M059J (cell line): ENCODE data around the gene RASAL2. TPM values are rescaled to one million over a fixed set of nuclear protein-coding genes. Genes with fewer than 3 reads are reported as not detected.
"Not testable (repeated sequence)": the region's sequence is repeated elsewhere in the genome, so short reads cannot be mapped to it uniquely, and the experiment has no call there.

ENCODE experiments used
- DNase-seq: peaks from one replicate; pipeline ENCODE4 v3.0.0-alpha.2; 2012; ENCODE audit warnings: low read depth
- total RNA-seq: library from RNA; depleted of rRNA; stranded (reverse); fragments of >200 nt; shearing (Covaris generic); gene quantifications from 2 replicates; pipeline ENCODE4 v1.2.3, GENCODE V29; 2014

Gene RASAL2
- total RNA-seq, 1 experiment from 2014 or later, result 14.8 TPM

DNA sequence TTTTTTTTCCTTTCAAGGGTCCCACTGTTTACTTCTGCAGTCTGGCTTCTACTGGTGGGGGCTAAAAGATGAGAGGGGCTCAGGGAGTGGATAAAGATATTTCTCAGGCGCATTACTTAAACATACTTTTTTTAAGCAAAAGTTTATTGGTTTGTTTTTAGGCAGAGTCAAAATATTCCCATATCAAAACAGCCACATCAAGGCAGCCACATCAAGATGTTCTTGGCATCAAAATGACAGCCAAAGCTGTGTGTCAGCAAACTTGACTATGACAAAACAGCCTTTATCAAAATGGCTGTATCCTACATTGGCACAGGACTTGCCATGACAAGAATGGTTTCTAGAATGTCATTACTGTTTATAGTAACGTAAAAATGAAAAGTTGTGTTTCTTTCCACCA lies 22.1 kb upstream of the RASAL2 start:
- DNase-seq, result no peak

- no peak for DNase-seq
Measured at GRCh38 chr1:178072326-178072725, 21.6 kb upstream of the RASAL2 start.

GRCh38 chr1:178075333-178075732 lies 18.6 kb upstream of the RASAL2 start:
- no peak for DNase-seq

DNA sequence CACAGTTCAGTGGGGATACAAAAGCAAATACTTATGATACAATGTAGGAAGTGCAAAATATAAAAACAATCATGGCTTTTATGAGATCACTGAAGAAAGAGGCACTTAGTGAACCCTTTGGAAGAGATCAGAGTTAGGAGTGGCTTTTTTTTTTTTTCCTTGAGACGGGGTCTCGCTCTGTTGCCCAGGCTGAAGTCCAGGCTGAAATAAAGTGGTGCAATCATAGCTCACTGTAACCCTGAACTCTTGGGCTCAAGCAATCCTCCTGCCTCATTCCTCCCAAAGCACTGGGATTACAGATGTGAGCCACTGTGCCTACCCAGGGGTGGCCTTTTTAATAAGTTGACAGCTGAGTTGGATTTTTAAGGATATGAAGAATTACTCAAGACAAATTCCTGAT lies 17.3 kb upstream of the RASAL2 start:
- no peak for DNase-seq

- no peak for DNase-seq
Measured at GRCh38 chr1:178077917-178078316, 16.0 kb upstream of the RASAL2 start.

GRCh38 chr1:178086294-178086693 lies 7.6 kb upstream of the RASAL2 start:
- no peak for DNase-seq

- peak; percentile 8 for DNase-seq
Measured at GRCh38 chr1:178086766-178087165, 7.1 kb upstream of the RASAL2 start.

DNA sequence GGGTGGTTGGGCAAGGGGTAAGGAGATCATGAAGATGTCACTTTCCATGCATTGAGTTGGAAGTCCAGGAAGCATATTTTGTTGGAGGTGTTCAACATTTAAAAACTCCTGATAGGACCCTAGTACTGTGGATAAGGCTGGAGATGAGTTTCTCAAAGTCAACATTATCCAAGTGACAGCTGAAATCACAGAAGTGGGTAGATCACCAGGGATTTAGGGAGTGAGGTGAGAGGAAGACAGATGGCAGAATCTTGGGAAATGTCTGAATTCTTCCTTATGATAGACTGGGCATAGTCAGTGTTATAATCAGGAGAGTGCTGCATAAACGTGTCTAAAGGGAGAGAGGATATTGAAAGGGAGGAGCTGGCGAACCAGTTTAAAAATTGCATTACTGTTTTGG lies 5.3 kb upstream of the RASAL2 start:
- DNase-seq, result no peak

DNA sequence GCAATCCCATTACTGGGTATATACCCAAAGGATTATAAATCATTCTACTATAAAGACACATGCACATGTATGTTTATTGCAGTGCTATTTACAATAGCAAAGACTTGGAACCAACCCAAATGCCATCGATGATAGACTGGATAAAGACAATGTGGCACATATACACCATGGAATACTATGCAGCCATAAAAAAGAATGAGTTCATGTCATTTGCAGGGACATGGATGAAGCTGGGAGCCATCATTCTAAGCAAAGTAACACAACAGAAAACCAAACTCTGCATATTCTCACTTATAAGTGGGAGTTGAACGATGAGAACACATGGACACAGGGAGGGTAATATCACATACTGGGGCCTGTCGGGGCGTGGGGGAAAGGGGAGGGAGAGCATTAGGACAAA lies 2.5 kb upstream of the RASAL2 start:
- not testable (repeated sequence) for DNase-seq

- peak; percentile 16 for DNase-seq
Measured at GRCh38 chr1:178091986-178092745, 1.7 kb upstream of the RASAL2 start.

- DNase-seq, result no peak
Measured at GRCh38 chr1:178092878-178093493, 918 bp upstream of the RASAL2 start.

DNA sequence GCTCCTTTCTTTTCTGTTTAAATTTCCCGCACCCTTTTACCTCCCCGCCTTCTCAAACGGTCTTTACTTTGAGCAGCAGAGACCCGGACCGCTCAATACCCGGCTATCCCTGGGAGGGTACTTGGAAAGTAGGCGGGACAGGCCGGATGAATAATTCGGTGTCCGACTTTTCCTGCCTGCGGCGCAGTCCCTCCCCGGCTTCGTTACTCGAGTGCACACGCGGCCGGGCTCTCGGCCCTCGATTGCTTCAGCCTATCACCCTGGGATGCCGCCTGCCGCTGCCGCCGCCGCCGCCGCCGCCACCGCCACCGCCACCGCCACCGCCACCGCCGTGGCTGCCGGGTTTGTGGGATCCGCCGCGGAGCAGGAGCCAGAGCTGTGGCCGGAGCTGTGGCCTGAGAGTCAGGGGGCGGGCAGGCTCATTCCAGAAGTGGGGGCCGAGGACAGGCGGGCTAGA lies 382 bp upstream of the RASAL2 start:
- DNase-seq, result peak; percentile 96

DNA sequence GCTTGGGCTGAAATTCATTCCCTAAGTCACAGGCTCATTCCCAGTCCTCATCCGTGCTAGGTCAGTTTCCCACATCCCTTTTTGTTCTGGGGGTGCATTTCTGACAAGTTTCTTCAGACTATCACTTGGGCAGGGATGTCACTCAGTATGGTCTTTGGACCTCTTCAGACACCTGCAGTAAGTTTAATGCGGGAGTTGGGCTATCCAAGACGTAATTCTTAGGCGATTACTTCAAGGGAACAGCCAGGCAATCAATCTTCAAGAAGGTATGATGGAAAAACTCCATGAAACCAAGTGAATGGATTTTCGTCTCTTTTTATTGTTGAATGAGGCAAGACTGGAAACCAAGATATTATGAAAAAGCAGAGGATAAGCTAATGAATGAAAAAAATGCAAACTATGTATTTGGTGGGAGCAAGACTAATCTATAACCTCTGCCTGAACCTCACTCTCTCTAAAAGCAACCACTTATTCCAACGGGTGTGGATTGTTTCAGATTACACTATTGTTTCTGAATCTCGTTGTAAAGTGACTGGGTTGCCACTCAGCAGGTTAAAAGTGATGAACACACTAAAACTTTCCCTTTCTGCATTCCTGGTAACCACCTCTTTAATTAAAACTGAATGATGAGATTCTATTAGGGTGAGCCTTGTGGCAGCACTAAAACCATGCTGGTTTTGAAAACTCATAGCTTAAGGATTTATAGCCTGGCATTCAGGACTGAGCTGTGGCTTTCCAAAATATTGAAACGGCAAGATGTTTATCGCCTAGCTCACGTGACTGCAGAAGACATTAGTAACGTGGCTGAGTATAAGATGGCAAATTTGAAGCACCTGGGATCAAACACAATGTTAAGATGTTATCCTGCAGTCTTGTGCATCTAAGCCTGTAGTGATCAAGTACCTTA lies 1.1 kb downstream of the RASAL2 start:
- peak; percentile 82 for DNase-seq

DNA sequence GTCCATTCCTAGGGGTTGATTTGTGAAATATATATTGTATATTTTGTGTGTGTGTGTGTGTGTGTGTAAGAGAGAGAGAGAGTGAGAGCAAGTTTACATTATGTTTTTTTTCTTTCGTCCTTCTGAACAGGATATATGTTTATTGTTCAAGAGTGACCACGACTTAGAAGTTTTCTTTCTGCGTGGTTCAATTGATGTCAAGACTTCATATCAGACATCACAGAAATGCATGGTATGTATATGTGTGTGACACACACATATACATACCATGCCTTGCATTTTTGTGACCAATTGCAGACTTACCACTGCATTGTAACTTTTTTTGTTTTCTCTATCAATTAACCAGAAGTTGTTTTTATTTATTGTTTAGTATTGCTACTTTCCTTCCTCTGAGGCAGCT lies 2.5 kb downstream of the RASAL2 start:
- no peak for DNase-seq

DNA sequence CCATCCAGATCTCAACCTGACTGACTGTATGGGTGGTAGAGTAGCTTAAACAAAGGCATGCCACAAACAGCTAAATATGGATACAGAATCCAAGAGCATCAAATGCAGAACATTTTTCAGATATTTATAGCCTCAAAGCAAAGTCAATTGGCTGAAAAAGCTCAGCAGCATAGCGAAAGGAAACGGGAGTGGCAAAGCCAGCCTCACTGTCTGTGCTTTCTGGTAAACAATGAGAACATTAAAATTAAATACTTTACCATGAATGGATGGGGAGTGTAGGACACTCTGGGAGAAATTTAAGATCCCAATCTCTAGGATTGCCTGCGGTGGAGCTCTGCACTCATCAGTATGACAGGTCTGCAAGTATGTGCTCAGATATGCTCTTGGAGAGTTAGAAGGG lies 4.4 kb downstream of the RASAL2 start:
- no peak for DNase-seq

DNA sequence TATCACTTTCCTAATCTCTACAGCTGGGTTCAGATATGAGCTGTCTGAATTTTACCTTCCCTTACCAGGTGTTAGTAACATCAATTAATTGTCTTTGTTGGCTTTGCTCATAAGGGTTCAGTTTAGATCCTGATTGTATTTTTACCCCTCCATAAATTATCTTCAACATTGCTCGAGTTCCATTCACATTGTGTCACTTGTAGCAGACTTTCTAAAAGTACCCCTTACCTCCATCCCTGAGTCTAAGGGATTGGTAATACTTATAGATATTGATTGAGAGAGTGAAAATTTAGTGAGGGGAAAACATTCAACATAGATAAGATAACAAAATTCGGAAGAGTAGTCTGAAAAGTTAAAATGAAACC lies 7.3 kb downstream of the RASAL2 start:
- peak; percentile 13 for DNase-seq

DNA sequence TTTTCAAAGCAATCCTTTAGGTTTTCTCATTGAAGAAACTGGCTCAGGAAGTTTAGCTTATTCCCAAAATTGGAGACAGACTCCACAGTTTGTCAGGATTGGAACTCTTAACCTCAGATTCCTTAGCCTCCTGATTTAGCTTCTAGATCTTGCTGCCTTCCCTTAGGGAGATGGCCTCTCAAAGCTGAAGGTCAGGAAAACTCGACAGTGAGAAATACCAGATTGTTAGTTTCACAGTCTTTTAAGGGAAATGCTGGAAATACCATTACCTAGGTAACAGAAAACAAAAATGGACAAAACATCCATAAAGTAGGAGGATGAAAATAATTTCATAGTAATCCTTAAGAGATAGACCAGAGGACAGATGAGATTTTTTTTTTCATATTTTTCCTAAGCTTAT lies 7.8 kb downstream of the RASAL2 start:
- DNase-seq, result peak; percentile 50

DNA sequence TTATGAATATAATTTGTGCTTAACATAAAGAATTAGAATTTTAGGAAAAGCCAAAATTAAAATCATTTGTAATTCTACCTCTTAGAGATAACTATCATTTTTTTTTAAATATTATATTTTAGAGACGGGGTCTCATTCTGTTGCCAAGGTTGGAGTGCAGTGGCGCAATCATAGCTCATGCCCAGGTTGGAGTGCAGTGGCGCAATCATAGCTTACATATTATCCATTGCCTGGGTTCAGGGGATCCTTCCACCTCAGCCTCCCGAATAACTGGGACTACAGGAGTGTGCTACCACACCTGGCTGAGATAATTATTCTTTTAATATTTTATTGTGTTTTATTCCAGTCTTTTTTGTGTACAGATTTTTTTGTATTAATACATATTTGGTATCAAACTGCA lies 8.3 kb downstream of the RASAL2 start:
- no peak for DNase-seq

DNA sequence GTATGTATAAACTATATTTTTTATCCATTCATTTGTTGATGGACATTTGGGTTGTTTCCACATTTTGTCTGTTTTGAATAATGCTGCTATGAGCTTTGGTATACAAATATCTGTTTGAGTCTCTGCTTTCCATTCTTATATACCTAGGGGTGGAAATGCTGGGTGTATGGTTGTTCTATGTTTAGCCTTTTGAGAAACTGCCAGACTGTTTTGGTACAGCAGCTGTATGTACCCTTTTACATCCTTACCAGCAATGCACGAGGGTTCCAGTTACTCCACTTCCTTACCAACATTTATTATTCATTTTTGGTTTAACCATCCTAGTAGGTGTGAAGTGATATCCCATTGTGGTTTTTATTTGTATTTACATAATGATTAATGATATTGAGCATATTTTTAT lies 13.9 kb downstream of the RASAL2 start:
- no peak for DNase-seq

DNA sequence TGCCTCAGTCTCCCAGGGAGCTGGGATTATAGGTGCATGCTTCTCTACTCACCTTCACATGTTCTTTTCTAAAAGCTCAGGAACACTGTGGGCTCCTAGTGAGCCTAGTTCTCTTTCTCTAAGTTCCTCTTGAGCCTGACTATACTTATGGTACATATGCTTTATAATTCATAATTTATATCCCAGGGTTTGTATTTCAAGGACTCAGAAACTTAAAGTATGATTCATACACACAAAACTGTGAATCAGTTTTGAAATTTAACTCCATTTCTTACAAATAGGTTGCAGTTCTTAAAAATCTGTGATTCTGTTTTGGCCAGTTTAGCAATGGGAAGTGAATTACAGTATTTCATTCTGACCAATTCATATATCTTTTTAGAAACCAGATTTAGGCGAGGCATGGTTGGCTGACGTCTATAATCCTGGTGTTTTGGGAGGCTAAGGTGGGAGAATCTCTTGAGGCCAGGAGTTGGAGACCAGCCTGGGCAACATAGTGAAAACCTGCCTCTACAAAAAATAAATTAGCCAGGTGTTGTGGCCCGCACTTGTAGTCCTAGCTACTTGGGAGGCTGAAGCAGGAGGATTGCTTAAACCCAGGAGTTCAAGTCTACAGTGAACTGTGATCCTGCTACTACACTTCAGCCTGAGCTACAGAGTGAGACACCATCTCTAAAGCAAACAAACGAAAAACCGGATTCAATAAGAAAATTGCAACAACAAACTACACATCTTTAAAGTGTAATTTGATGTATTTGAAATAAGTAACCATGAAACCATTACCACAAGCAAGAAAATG lies 15.6 kb downstream of the RASAL2 start:
- DNase-seq, result no peak

GRCh38 chr1:178115260-178115659 lies 21.4 kb downstream of the RASAL2 start:
- no peak for DNase-seq

DNA sequence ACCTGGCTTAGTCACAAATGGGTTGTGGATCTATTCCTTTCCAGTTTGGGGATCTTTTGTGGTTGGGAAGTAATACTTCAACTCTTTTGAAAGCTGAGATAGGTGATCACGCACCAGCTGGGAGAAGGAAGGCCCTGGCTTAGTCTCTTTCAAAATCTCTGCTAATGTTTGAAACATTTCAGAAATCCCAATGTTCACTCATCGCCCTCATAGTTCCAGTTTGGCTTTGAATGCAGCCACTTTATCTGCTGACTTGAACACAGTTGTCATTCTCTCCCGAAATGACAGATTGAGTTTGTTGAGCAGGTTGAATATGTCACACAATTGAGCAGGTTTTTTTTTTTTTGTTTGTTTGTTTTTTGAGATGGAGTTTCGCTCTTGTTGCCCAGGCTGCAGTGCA lies 24.6 kb downstream of the RASAL2 start:
- DNase-seq, result no peak
